ENCODE results near the gene MATK. TPM values are rescaled to one million over a fixed set of nuclear protein-coding genes. Genes with fewer than 3 reads are reported as not detected.

MATK gene
- total RNA-seq, 4 donors from 2014 or later = 2.1 to 5.8 (median 3.3) TPM

DNA sequence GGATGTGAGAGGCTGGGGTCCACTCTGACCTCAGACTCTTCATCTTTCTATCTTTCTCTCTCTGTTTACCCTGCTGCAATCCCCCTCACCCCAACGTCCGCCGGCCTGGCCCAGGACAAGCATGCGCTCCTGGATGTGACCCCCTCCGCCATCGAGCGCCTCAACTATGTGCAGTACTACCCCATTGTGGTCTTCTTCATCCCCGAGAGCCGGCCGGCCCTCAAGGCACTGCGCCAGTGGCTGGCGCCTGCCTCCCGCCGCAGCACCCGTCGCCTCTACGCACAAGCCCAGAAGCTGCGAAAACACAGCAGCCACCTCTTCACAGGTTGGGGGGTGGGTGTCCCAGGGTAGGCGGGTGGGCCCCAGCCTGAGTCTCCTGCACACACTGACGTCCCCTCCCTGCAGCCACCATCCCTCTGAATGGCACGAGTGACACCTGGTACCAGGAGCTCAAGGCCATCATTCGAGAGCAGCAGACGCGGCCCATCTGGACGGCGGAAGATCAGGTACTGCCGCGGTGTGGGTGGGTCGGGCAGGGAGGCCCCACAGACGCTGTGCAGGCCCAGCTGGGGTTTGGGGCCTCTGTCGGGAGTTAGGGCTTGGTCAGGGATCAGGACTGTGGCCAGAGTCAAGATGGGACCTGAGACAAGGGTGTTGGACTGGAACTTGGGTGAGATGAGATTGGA, 39.7 kb downstream of the MATK start:
- TF ChIP-seq, protein P1, sequence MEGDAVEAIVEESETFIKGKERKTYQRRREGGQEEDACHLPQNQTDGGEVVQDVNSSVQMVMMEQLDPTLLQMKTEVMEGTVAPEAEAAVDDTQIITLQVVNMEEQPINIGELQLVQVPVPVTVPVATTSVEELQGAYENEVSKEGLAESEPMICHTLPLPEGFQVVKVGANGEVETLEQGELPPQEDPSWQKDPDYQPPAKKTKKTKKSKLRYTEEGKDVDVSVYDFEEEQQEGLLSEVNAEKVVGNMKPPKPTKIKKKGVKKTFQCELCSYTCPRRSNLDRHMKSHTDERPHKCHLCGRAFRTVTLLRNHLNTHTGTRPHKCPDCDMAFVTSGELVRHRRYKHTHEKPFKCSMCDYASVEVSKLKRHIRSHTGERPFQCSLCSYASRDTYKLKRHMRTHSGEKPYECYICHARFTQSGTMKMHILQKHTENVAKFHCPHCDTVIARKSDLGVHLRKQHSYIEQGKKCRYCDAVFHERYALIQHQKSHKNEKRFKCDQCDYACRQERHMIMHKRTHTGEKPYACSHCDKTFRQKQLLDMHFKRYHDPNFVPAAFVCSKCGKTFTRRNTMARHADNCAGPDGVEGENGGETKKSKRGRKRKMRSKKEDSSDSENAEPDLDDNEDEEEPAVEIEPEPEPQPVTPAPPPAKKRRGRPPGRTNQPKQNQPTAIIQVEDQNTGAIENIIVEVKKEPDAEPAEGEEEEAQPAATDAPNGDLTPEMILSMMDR (IDR thresholded peaks at IDR 0.05) = no peak
- no peak for TF ChIP-seq POLR2A (IDR thresholded peaks at IDR 0.05)
- WGBS, 2 donors = 69 to 70% methylated on average over 28 to 31 of the region's 31 CpGs
- DNase-seq (ENCODE audit: low spot score in 2 of 2) = no peak
- H3K4me3 ChIP-seq (ENCODE audit: low read depth, poor library complexity, severe bottlenecking) = no peak overlapping the region
- intact Hi-C loops (cut with DNase I; ENCODE audit: low total_unique reads) = no loop called here

DNA sequence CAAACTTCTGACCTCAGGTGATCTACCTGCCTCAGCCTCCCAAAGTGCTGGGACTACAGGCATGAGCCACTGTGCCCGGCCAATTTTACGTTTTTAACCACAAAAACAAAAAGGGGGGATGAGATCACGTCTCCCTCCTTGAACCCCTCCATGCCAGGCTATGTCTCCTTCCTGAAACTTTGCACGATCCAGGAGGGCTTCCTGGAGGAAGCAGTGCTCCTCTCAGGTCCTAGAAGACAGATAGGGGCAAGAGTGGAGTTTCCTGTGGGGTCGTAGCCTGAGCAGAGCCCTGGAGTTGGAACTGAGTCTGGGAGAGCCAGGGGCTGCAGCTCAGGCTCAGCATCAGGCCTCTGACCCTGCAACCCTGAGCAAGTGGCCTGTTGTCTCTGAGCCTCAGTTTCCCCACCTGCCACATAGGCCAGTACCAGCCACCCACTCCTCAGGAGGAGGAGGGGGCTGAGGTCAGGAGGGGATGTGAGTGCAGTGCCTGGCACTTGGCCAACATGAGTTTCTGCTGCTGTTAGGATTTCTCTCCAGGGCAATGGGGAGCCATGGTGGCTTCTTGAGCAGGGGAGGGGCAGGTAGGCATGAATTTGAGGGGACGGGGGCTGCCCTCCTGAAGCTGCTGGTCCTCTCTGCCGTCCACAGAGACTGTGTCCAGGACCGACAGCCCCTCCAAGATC, 40.7 kb downstream of the MATK start:
- no peak overlapping the region for H3K4me3 ChIP-seq (ENCODE audit: low read depth, poor library complexity, severe bottlenecking)
- intact Hi-C loops (cut with DNase I; ENCODE audit: low total_unique reads) = no loop called here
- no peak for DNase-seq (ENCODE audit: low spot score in 2 of 2)
- WGBS, 2 donors = 56 to 69% methylated on average over 8 of the region's 8 CpGs
- TF ChIP-seq, protein P1 (IDR thresholded peaks at IDR 0.05) = no peak
- no peak for TF ChIP-seq POLR2A (IDR thresholded peaks at IDR 0.05)

DNA sequence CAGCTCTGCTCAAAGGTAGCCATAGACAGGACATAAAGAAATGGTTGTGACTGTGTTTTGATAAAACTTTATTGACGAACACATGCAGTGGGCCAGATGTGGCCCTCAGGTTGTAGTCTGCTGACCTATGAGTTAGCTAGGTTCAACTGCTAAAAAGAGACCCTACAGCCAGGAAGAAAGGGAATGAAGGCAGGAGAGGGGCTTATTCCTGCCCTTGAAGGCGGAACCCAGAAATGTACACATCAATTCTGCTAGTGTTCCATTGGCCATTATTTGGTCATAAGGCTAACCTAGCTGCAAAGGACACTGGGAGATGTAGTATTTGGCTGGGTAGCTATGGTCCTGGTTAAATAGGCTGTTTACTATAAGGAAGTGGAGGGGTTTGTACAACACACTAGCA, 42.7 kb downstream of the MATK start:
- H3K4me3 ChIP-seq (ENCODE audit: low read depth, poor library complexity, severe bottlenecking) = no peak overlapping the region
- no peak for DNase-seq (ENCODE audit: low spot score in 2 of 2)
- WGBS, 2 donors = 94 to 97% methylated on average over 2 of the region's 2 CpGs
- TF ChIP-seq POLR2A (IDR thresholded peaks at IDR 0.05) = no peak
- TF ChIP-seq, protein P1 (IDR thresholded peaks at IDR 0.05) = no peak
- intact Hi-C loops (cut with DNase I; ENCODE audit: low total_unique reads) = no loop called here

DNA sequence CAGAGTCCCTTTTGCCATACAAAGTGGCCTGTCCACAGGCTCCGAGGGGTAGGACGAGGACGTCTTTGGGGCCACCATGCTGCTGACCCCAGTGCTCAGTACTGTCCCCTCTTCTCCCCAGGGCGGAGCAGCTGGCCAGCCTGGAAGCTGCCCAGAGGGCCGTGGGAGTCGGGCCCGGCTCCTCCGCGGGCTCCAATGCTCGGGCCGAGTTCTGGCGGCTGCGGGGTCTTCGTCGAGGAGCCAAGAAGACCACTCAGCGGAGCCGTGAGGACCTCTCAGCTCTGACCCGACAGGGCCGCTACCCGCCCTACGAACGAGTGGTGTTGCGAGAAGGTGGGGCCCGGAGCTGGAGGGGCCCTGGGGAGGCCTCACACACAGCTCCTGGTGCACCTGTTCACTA, 45.8 kb downstream of the MATK start:
- H3K4me3 ChIP-seq (ENCODE audit: low read depth, poor library complexity, severe bottlenecking) = no peak overlapping the region
- 94 to 97% methylated on average over 16 to 20 of the region's 24 CpGs for WGBS, 2 donors
- DNase-seq (ENCODE audit: low spot score in 2 of 2) = no peak
- TF ChIP-seq, protein P1 (IDR thresholded peaks at IDR 0.05) = no peak
- no peak for TF ChIP-seq POLR2A (IDR thresholded peaks at IDR 0.05)
- intact Hi-C loops (cut with DNase I; ENCODE audit: low total_unique reads) = no loop called here

DNA sequence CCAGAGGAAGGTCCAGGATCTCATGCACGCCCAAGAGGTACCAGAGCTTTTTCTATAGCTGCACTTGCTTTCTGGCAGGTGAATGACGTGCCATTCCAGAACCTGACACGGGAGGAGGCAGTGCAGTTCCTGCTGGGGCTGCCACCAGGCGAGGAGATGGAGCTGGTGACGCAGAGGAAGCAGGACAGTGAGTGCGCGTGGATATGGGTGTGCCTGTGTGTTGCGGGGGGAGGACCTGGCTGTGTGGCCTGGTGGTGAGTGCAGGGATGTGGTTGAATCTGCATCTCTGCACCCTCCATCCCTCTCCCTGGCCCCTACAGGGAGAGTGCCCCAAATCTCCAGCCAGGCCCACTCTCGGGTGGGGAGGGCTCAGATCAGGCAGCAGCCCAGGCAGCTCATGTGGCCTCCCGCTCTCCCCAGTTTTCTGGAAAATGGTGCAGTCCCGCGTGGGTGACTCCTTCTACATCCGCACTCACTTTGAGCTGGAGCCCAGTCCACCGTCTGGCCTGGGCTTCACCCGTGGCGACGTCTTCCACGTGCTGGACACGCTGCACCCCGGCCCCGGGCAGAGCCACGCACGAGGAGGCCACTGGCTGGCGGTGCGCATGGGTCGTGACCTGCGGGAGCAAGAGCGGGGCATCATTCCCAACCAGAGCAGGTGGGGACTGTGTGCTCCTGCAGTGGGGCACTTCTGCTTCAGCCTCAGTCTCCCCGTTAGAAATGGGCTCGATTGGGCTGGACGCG, 47.5 kb downstream of the MATK start:
- no peak overlapping the region for H3K4me3 ChIP-seq (ENCODE audit: low read depth, poor library complexity, severe bottlenecking)
- intact Hi-C loops (cut with DNase I; ENCODE audit: low total_unique reads) = no loop called here
- 84 to 85% methylated on average over 32 of the region's 32 CpGs for WGBS, 2 donors
- no peak for DNase-seq (ENCODE audit: low spot score in 2 of 2)
- TF ChIP-seq, protein P1 (IDR thresholded peaks at IDR 0.05) = no peak
- TF ChIP-seq POLR2A (IDR thresholded peaks at IDR 0.05) = no peak
